ENCODE measurements around the gene AARS2. TPM values are rescaled to one million over a fixed set of nuclear protein-coding genes. Genes with fewer than 3 reads are reported as not detected.

The AARS2 gene
- total RNA-seq, 1 donor from 2014 or later: 9.9 TPM

- Histone ChIP-seq H3K4me3 (ENCODE audit: low read length in 3 of 3) (peak overlapping the region; percentile 37 to 54 (median 52)), H3K36me3 (ENCODE audit: control insufficient read depth in 3 of 3, insufficient read depth in 3 of 3, low read length in 3 of 3) (no peaks in the 10 kb centered on the region), H3K9ac (ENCODE audit: low read depth in 1 of 3, low read length in 3 of 3) (no peak overlapping the region), H3K9me3 (ENCODE audit: control insufficient read depth in 3 of 3, low read length in 3 of 3) (no peaks in the 10 kb centered on the region), H3K27me3 (ENCODE audit: control insufficient read depth in 3 of 3, insufficient read depth in 3 of 3, low read length in 3 of 3) (peaks cover 13 to 16% (median 14%) of the 10 kb centered on the region in 3 donors), H3K27ac (ENCODE audit: low read depth, low read length) (no peak overlapping the region), H3K4me1 (ENCODE audit: control insufficient read depth in 3 of 3, insufficient read depth in 3 of 3, low read length in 3 of 3) (peaks cover 27 to 32% (median 29%) of the 10 kb centered on the region in 3 donors)
These were observed 47.4 kb downstream of the AARS2 start for GRCh38 chr6:44265722-44266233.

DNA sequence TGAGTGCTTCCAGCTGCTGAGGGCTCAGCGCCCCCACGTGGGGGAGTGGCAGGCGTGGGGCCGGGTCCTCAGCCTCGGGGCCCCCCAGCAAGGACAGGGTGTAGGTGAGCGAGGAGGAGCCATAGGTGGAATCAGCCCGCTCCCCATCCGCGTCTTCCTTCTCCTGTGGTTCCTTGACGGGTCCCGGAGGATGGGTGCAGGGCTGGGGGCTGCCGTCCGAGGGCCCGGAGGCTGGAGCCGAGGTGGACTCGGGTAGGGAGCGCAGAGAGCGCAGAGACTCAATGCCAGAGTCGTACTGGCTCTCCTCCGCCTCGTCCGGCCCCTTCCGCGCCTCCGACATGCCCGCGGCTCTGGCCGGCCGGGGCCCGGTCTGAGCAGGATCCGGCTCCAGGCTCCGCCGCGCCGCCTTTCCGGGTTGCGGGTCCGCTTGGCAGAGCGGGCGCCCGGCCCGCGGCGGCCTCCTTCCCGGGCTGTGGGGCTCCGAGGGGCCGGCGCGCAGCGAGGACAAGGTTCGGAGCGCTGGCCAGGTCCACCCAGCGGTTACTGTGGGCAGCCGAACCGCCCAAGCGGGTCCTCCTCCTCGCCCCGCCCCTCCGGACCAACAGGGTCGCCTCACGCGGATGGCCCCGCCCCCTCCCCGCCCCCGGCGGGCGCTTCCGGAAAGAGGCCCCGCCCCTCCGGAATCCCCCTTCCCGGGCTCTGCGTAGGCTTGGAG lies 48.0 kb downstream of the AARS2 start, which contains the start of gene NFKBIE:
TSS of gene NFKBIE (minus strand) at position 545 of the 715 bp plus-strand sequence. CDS start at position 340, 205 bp downstream.
- peak within 1 kb of the TSS; percentile 75 to 87 (median 81) for H3K9ac ChIP-seq (ENCODE audit: low read depth in 1 of 3, low read length in 3 of 3)
- peaks cover 0 to 3% (median 3%) of the 10 kb centered on the region in 3 donors for H3K36me3 ChIP-seq (ENCODE audit: control insufficient read depth in 3 of 3, insufficient read depth in 3 of 3, low read length in 3 of 3)
- peak within 1 kb of the TSS; percentile 55 for H3K27ac ChIP-seq (ENCODE audit: low read depth, low read length)
- H3K4me1 ChIP-seq (ENCODE audit: control insufficient read depth in 3 of 3, insufficient read depth in 3 of 3, low read length in 3 of 3): peaks cover 27 to 32% (median 29%) of the 10 kb centered on the region in 3 donors
- H3K27me3 ChIP-seq (ENCODE audit: control insufficient read depth in 3 of 3, insufficient read depth in 3 of 3, low read length in 3 of 3): peaks cover 13 to 16% (median 14%) of the 10 kb centered on the region in 3 donors
- no peaks in the 10 kb centered on the region for H3K9me3 ChIP-seq (ENCODE audit: control insufficient read depth in 3 of 3, low read length in 3 of 3)
- peak within 1 kb of the TSS; percentile 73 to 87 (median 85) for H3K4me3 ChIP-seq (ENCODE audit: low read length in 3 of 3)

- Histone ChIP-seq H3K4me1 (ENCODE audit: control insufficient read depth in 3 of 3, insufficient read depth in 3 of 3, low read length in 3 of 3) (peaks cover 27 to 32% (median 29%) of the 10 kb centered on the region in 3 donors), H3K4me3 (ENCODE audit: low read length in 3 of 3) (peak overlapping the region; percentile 73 to 87 (median 85)), H3K27ac (ENCODE audit: low read depth, low read length) (peak overlapping the region; percentile 55), H3K9ac (ENCODE audit: low read depth in 1 of 3, low read length in 3 of 3) (peak overlapping the region; percentile 75 to 87 (median 81)), H3K27me3 (ENCODE audit: control insufficient read depth in 3 of 3, insufficient read depth in 3 of 3, low read length in 3 of 3) (peaks cover 7 to 10% (median 9%) of the 10 kb centered on the region in 3 donors), H3K9me3 (ENCODE audit: control insufficient read depth in 3 of 3, low read length in 3 of 3) (no peaks in the 10 kb centered on the region), H3K36me3 (ENCODE audit: control insufficient read depth in 3 of 3, insufficient read depth in 3 of 3, low read length in 3 of 3) (peaks cover 6% of the 10 kb centered on the region in 3 donors)
These were observed 48.8 kb downstream of the AARS2 start for GRCh38 chr6:44264154-44265006.

GRCh38 chr6:44263354-44264100 lies 49.6 kb downstream of the AARS2 start:
- H3K9ac ChIP-seq (ENCODE audit: low read depth in 1 of 3, low read length in 3 of 3): peak overlapping the region; percentile 59 to 87 (median 81)
- peak overlapping the region; percentile 41 to 87 (median 73) for H3K4me3 ChIP-seq (ENCODE audit: low read length in 3 of 3)
- peaks cover 27 to 32% (median 29%) of the 10 kb centered on the region in 3 donors for H3K4me1 ChIP-seq (ENCODE audit: control insufficient read depth in 3 of 3, insufficient read depth in 3 of 3, low read length in 3 of 3)
- H3K36me3 ChIP-seq (ENCODE audit: control insufficient read depth in 3 of 3, insufficient read depth in 3 of 3, low read length in 3 of 3): peaks cover 6 to 8% (median 6%) of the 10 kb centered on the region in 3 donors
- peaks cover 2 to 6% (median 3%) of the 10 kb centered on the region in 3 donors for H3K27me3 ChIP-seq (ENCODE audit: control insufficient read depth in 3 of 3, insufficient read depth in 3 of 3, low read length in 3 of 3)
- no peak overlapping the region for H3K27ac ChIP-seq (ENCODE audit: low read depth, low read length)
- H3K9me3 ChIP-seq (ENCODE audit: control insufficient read depth in 3 of 3, low read length in 3 of 3): no peaks in the 10 kb centered on the region

- peak overlapping the region; percentile 25 to 50 (median 40) for H3K9ac ChIP-seq (ENCODE audit: low read depth in 1 of 3, low read length in 3 of 3)
- H3K27me3 ChIP-seq (ENCODE audit: control insufficient read depth in 3 of 3, insufficient read depth in 3 of 3, low read length in 3 of 3): no peaks in the 10 kb centered on the region
- peaks cover 6 to 8% (median 6%) of the 10 kb centered on the region in 3 donors for H3K36me3 ChIP-seq (ENCODE audit: control insufficient read depth in 3 of 3, insufficient read depth in 3 of 3, low read length in 3 of 3)
- H3K27ac ChIP-seq (ENCODE audit: low read depth, low read length): no peak overlapping the region
- peak overlapping the region in 2 of 3 donors; percentile 35 to 54 for H3K4me3 ChIP-seq (ENCODE audit: low read length in 3 of 3)
- no peaks in the 10 kb centered on the region for H3K9me3 ChIP-seq (ENCODE audit: control insufficient read depth in 3 of 3, low read length in 3 of 3)
- H3K4me1 ChIP-seq (ENCODE audit: control insufficient read depth in 3 of 3, insufficient read depth in 3 of 3, low read length in 3 of 3): peaks cover 32 to 36% (median 34%) of the 10 kb centered on the region in 3 donors
These were observed 50.4 kb downstream of the AARS2 start for GRCh38 chr6:44262467-44263353.

- H3K4me1 ChIP-seq (ENCODE audit: control insufficient read depth in 3 of 3, insufficient read depth in 3 of 3, low read length in 3 of 3): peaks cover 38 to 41% (median 39%) of the 10 kb centered on the region in 3 donors
- no peaks in the 10 kb centered on the region for H3K27me3 ChIP-seq (ENCODE audit: control insufficient read depth in 3 of 3, insufficient read depth in 3 of 3, low read length in 3 of 3)
- no peak overlapping the region for H3K27ac ChIP-seq (ENCODE audit: low read depth, low read length)
- peaks cover 6 to 8% (median 6%) of the 10 kb centered on the region in 3 donors for H3K36me3 ChIP-seq (ENCODE audit: control insufficient read depth in 3 of 3, insufficient read depth in 3 of 3, low read length in 3 of 3)
- no peak overlapping the region for H3K9ac ChIP-seq (ENCODE audit: low read depth in 1 of 3, low read length in 3 of 3)
- no peak overlapping the region for H3K4me3 ChIP-seq (ENCODE audit: low read length in 3 of 3)
- H3K9me3 ChIP-seq (ENCODE audit: control insufficient read depth in 3 of 3, low read length in 3 of 3): no peaks in the 10 kb centered on the region
These were observed 51.6 kb downstream of the AARS2 start for GRCh38 chr6:44261581-44261980.

- H3K9ac ChIP-seq (ENCODE audit: low read depth in 1 of 3, low read length in 3 of 3): no peak overlapping the region
- H3K27me3 ChIP-seq (ENCODE audit: control insufficient read depth in 3 of 3, insufficient read depth in 3 of 3, low read length in 3 of 3): no peaks in the 10 kb centered on the region
- peaks cover 6 to 10% (median 8%) of the 10 kb centered on the region in 3 donors for H3K36me3 ChIP-seq (ENCODE audit: control insufficient read depth in 3 of 3, insufficient read depth in 3 of 3, low read length in 3 of 3)
- no peaks in the 10 kb centered on the region for H3K9me3 ChIP-seq (ENCODE audit: control insufficient read depth in 3 of 3, low read length in 3 of 3)
- no peak overlapping the region for H3K4me3 ChIP-seq (ENCODE audit: low read length in 3 of 3)
- H3K4me1 ChIP-seq (ENCODE audit: control insufficient read depth in 3 of 3, insufficient read depth in 3 of 3, low read length in 3 of 3): peaks cover 46 to 50% (median 48%) of the 10 kb centered on the region in 3 donors
- no peak overlapping the region for H3K27ac ChIP-seq (ENCODE audit: low read depth, low read length)
These were observed 52.5 kb downstream of the AARS2 start for GRCh38 chr6:44260451-44261297.

DNA sequence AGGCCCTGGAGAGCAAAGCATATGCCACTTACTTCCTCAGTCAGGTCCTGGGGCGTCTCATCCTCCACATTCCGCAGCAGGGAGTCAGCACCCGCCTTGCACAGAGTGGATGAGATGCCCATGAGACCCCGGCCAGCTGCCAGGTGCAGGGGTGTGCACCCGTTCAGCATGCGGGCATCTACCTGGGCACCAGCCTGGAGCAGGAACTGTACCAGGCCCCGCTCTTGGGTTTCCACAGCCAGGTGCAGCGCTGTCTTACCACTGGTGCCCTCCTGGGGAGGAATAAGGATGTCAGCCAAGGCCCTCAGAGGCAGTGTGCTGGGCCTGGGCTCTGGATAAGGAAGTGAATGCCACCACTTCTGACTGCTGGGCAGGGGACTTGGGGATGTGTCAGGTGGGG lies 53.1 kb downstream of the AARS2 start:
- Histone ChIP-seq H3K27ac (ENCODE audit: low read depth, low read length) (no peak overlapping the region), H3K27me3 (ENCODE audit: control insufficient read depth in 3 of 3, insufficient read depth in 3 of 3, low read length in 3 of 3) (no peaks in the 10 kb centered on the region), H3K9ac (ENCODE audit: low read depth in 1 of 3, low read length in 3 of 3) (peak overlapping the region in 1 of 3 donors; percentile 15), H3K36me3 (ENCODE audit: control insufficient read depth in 3 of 3, insufficient read depth in 3 of 3, low read length in 3 of 3) (peaks cover 9 to 17% (median 15%) of the 10 kb centered on the region in 3 donors), H3K4me3 (ENCODE audit: low read length in 3 of 3) (no peak overlapping the region), H3K9me3 (ENCODE audit: control insufficient read depth in 3 of 3, low read length in 3 of 3) (no peaks in the 10 kb centered on the region), H3K4me1 (ENCODE audit: control insufficient read depth in 3 of 3, insufficient read depth in 3 of 3, low read length in 3 of 3) (peaks cover 45 to 55% (median 48%) of the 10 kb centered on the region in 3 donors)

Measured in skeletal muscle tissue (tissue), 4 donors.